GM18520 (cell line): Measurements from ENCODE around the gene KCNQ5.
"Not testable (repeated sequence)": the region's sequence is repeated elsewhere in the genome, so short reads cannot be mapped to it uniquely, and the experiment has no call there.

ENCODE experiments used
- ATAC-seq: cut with Tn5 transposase; IDR thresholded peaks from one replicate; pipeline ENCODE4 v1.9.1; 2021; ENCODE audit not compliant: unreplicated experiment

KCNQ5 gene

DNA sequence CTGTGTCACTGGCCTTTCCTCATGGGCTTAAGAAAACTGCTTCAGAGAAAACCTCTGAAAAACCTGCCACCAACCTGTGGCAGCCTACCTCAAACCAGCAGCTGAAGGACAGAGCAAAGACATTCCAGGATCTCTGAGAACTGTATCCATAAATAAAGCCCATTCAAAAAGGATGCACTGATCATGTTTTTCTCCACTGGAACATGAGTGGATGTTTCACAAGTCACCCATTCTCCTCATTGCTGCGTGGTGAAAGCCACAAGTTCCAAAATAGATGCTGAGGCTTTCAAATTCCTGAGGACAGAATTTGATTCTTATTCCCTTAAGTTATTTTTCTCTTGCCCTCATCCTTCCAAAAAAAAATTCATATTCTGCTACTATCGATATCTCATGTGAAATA, 322.8 kb downstream of the KCNQ5 start:
- ATAC-seq: no peak

DNA sequence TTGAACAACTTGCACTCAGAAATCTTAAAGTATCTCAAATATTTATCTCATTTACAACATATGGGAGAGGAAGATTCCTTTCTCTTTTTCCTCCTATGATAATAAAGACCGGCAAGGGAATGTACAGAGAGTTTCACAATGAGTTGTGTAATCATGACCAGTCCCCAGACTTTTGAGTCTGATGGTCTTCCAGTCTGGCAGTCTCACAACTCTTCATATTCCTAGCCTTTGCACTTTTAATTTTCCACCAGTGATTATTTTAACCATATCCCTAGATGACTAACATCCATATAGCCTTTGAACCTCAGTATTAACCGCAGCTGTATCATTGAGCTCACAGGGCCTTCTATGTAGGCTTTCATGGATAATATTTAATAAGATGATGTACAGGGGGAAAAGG, 324.9 kb downstream of the KCNQ5 start:
- ATAC-seq: no peak

DNA sequence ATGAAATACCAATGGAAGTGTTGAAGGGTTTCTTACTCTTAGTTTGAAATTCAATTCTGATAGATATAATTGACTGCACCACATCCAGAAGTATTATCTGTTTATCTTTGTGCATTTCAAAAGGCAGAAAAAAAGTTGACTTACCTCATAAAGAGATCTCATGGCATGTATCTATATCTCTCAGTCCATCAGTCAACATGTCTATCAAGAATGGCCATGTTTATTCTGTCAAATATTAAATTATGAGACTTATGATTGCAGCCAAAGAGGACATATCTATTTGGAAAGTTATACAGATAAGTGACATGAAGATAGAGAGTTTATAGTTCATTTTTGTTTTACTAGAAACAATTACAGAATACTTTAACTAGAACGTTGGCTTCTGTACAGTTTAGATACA, 325.7 kb downstream of the KCNQ5 start:
- ATAC-seq: no peak

- no peak for ATAC-seq
Measured at GRCh38 chr6:72948153-72948552, 326.3 kb downstream of the KCNQ5 start.

DNA sequence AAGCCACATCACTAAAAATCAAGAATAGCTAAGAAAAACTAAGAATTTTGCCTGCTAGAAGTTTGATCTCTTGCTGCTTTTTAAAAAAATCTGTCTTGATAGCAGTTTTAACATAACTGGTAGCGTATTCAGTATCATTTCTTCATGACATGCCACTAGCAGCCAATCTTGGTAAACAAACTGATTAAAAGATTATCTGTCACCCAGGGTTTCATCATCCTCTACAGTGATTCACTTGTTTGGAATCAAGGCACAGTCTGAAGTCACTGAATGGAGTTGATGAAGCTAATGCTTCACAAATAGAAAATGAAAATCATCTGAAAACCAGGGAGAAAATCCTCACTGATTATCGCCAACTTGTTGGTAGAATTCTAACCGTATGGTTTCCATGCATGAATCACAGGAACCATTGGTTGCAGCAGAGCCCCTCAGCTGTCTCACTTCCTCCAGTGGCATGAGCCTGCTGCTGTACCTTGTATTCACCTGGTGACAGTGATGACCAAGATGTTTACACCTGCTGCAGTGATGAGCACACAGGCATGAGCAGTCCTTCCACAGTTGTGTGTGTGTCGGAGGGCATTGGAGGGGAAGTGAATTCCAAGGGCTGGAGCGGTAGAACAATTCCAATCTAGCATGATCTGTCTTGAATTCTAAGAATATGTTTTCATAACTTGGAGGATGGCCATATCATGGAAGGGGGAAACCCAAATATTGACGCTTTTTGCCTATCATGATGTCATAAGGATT, 328.4 kb downstream of the KCNQ5 start:
- ATAC-seq: no peak

DNA sequence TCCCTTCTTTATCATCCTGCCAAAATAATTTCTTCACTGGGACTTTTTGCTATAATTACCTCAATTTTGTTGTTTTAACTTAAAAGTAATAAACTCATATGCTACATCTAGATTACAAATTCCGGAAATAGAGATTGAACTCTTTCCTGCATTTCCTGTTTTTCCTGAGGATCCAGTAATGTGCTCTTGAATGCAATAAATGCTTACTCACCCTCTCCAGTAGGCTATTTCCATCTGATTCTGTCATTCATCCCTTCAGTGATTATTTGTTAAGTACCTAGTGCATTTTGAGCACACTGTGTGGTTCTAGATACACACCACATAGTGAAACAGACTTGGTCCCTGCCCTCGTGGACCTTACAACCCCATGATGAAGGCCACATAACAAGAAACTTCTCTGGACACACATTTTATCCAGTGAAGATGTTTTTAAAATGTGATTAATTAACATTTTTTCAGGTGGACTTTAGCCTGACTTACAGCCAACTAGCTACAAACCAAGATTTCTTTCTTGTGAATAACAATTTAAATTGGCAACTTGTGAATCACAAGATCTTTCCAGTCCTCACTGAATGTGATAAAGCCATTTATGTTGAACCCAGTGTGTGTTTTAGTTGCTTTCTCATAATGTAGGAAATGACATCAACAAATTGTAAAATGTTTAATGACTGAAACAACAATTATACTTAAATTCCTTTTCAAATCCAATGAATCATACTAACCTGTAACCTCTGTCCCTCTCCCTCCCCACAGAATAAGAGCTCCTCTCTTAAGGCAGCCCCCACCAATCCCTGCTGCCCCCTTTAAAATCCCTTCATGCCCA, 331.2 kb downstream of the KCNQ5 start:
- ATAC-seq: no peak

DNA sequence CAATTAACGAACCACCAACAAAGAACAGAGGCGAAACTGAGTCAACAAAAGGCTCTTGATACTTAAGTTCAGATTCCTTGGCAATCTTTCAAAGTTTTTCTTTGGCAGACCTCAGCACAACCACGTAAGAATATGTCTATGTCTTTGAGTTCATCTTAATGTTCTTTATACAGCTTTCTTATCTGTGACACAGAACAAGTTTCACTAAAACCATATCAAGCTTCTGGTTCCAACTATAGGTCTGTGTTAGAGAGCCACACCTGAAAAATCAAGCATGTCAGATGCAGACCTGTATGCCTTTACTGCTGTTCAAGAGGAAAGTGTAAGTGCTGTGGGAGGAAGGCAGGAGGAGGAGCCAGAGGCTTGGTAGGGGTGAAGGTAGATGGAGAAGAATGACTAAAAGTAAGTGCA, 332.1 kb downstream of the KCNQ5 start:
- ATAC-seq: no peak

- no peak for ATAC-seq
Measured at GRCh38 chr6:72954716-72955115, 332.9 kb downstream of the KCNQ5 start.

GRCh38 chr6:72955666-72956065, 333.8 kb downstream of the KCNQ5 start:
- no peak for ATAC-seq

GRCh38 chr6:72956272-72956671, 334.4 kb downstream of the KCNQ5 start:
- no peak for ATAC-seq

- no peak for ATAC-seq
Measured at GRCh38 chr6:72959821-72960220, 338.0 kb downstream of the KCNQ5 start.

- ATAC-seq: no peak
Measured at GRCh38 chr6:72963946-72964345, 342.1 kb downstream of the KCNQ5 start.

GRCh38 chr6:72966628-72967280, 344.9 kb downstream of the KCNQ5 start:
- no peak for ATAC-seq

DNA sequence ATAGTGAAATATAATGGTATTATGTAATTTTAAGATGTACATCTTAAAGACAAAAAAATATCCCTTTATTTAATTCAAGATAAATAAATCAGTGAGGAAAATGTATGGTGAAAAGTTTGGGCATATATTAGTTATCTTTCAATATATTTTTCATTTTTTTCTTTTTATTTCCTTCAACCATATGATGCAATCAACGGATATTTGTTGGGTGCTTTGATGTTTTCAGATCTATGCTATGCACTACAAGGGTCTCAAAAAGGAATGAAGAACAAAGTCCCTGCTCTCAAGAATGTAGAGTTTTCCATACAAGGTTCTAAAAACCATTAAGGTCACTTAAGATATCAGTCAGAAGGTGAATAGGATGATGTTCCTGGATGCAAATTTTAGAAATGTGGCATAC, 345.5 kb downstream of the KCNQ5 start:
- no peak for ATAC-seq

- no peak for ATAC-seq
Measured at GRCh38 chr6:72968704-72969103, 346.8 kb downstream of the KCNQ5 start.

GRCh38 chr6:72969666-72970065, 347.8 kb downstream of the KCNQ5 start:
- no peak for ATAC-seq

- ATAC-seq: no peak
Measured at GRCh38 chr6:72972579-72972978, 350.7 kb downstream of the KCNQ5 start.

GRCh38 chr6:72974276-72974675, 352.4 kb downstream of the KCNQ5 start:
- no peak for ATAC-seq

GRCh38 chr6:72975352-72975752, 353.5 kb downstream of the KCNQ5 start:
- ATAC-seq: no peak

- ATAC-seq: no peak
Measured at GRCh38 chr6:72976484-72976883, 354.6 kb downstream of the KCNQ5 start.

DNA sequence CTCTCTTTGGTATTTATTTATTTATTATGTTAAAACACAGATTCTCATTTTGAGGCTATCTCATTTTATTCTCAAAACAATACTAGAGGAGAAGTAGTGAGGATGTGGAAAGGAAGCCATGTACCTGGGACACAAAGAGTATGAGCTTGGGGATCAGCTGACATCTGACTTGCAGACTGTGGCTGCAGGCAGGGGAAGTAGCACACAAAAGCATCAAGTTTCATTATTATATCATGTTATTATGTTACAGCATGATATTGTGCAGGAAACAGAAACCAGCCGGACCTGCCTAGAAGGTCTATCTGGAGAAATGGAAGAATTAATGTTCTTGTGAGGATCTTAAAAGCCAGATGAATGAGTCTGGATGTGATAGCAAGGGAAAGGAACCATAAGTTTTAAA, 355.2 kb downstream of the KCNQ5 start:
- peak; percentile 86 for ATAC-seq

GRCh38 chr6:72978808-72979207, 356.9 kb downstream of the KCNQ5 start:
- not testable (repeated sequence) for ATAC-seq
